HEK293 (cell line): ENCODE data around the gene TARBP1.

Source experiments
- CTCF ChIA-PET: fragments of 350-600 bp; formaldehyde crosslinking; extraction: SDS; loops from one replicate; lab custom pipeline; 2021; ENCODE audit warnings: antibody characterized with exemption; lab: Yijun Ruan, JAX
- POLR2A ChIA-PET: fragments of 300-600 bp; formaldehyde crosslinking; extraction: SDS; loops from one replicate; lab custom pipeline; 2020; ENCODE audit warnings: antibody characterized with exemption, inconsistent platforms; lab: Yijun Ruan, JAX
- H3K27ac ChIP-seq: fragments of 200-500 bp; sonication (Bioruptor generic); 2 replicates; pipeline ENCODE4 v1.5.1; 2014; ENCODE audit warnings: low read depth, low read length, control low read depth, inconsistent platforms; ENCODE audit errors: extremely low read depth
- H3K36me3 ChIP-seq, 2 experiments: fragments of 200-500 bp in 1 of 2; sonication (Bioruptor generic) in 1 of 2; 1 replicate in 1 of 2; 2 replicates in 1 of 2; pipeline ENCODE4 v1.5.1; 2014 to 2017; ENCODE audit warnings: inconsistent platforms in 2 of 2, low read length in 2 of 2; ENCODE audit not compliant: control insufficient read depth in 2 of 2, insufficient read depth in 1 of 2
- H3K4me1 ChIP-seq: fragments of 200-500 bp; sonication (Bioruptor generic); 2 replicates; pipeline ENCODE4 v1.5.1; 2014; ENCODE audit warnings: mild to moderate bottlenecking, low read length, inconsistent platforms; ENCODE audit not compliant: control insufficient read depth, insufficient read depth
- H3K4me3 ChIP-seq: 2 replicates; pipeline ENCODE4 v1.5.1; 2011; ENCODE audit warnings: low read depth, mild to moderate bottlenecking, control low read depth, low read length, moderate library complexity
- H3K9me3 ChIP-seq: fragments of 200-500 bp; sonication (Bioruptor generic); 2 replicates; pipeline ENCODE4 v1.5.1; 2014; ENCODE audit warnings: low read depth, low read length, inconsistent platforms; ENCODE audit not compliant: control insufficient read depth, insufficient read depth
- KLF1 ChIP-seq: fragments of 450-650 bp; formaldehyde crosslinking; IDR thresholded peaks from 2 replicates; pipeline ENCODE4 v1.5.1; 2016; ENCODE audit warnings: missing biosample characterization, missing genetic modification characterization
- KLF8 ChIP-seq: fragments of 450-650 bp; formaldehyde crosslinking; IDR thresholded peaks from 2 replicates; pipeline ENCODE4 v1.5.1; 2016; ENCODE audit warnings: missing biosample characterization, missing genetic modification characterization
- MYNN ChIP-seq: fragments of 450-650 bp; formaldehyde crosslinking; IDR thresholded peaks from 2 replicates; pipeline ENCODE4 v1.5.1; 2016; ENCODE audit warnings: missing biosample characterization, missing genetic modification characterization, borderline replicate concordance
- RBAK ChIP-seq: fragments of 450-650 bp; formaldehyde crosslinking; IDR thresholded peaks from 2 replicates; pipeline ENCODE4 v1.5.1; 2016; ENCODE audit warnings: missing biosample characterization, missing genetic modification characterization
- SCRT1 ChIP-seq: fragments of 450-650 bp; formaldehyde crosslinking; IDR thresholded peaks from 2 replicates; pipeline ENCODE4 v1.5.1; 2016; ENCODE audit warnings: missing biosample characterization, missing genetic modification characterization, borderline replicate concordance
- YY1 ChIP-seq: fragments of 450-650 bp; formaldehyde crosslinking; IDR thresholded peaks from 2 replicates; pipeline ENCODE4 v1.5.1; 2018; ENCODE audit warnings: missing biosample characterization, missing genetic modification characterization
- ZBTB20 ChIP-seq: fragments of 450-650 bp; formaldehyde crosslinking; IDR thresholded peaks from 2 replicates; pipeline ENCODE4 v1.5.1; 2016; ENCODE audit warnings: missing biosample characterization, missing genetic modification characterization
- ZNF10 ChIP-seq: fragments of 450-650 bp; formaldehyde crosslinking; IDR thresholded peaks from 2 replicates; pipeline ENCODE4 v1.5.1; 2017; ENCODE audit warnings: missing biosample characterization, missing genetic modification characterization
- ZNF211 ChIP-seq: fragments of 450-650 bp; formaldehyde crosslinking; IDR thresholded peaks from 2 replicates; pipeline ENCODE4 v1.5.1; 2016; ENCODE audit warnings: low read depth, missing biosample characterization, missing genetic modification characterization
- ZNF654 ChIP-seq: fragments of 450-650 bp; formaldehyde crosslinking; IDR thresholded peaks from 2 replicates; pipeline ENCODE4 v1.5.1; 2016; ENCODE audit warnings: low read depth, missing biosample characterization, missing genetic modification characterization
- TF ChIP-seq, protein P1 (sequence below): fragments of 450-650 bp; formaldehyde crosslinking; IDR thresholded peaks from 2 replicates; pipeline ENCODE4 v1.5.1; 2016; ENCODE audit warnings: missing biosample characterization, missing genetic modification characterization
- TF ChIP-seq, protein P2 (sequence below): fragments of 450-650 bp; formaldehyde crosslinking; IDR thresholded peaks from 2 replicates; pipeline ENCODE4 v1.5.1; 2016; ENCODE audit warnings: missing biosample characterization, missing genetic modification characterization
- TF ChIP-seq, protein P3 (sequence below): fragments of 450-650 bp; formaldehyde crosslinking; IDR thresholded peaks from 2 replicates; pipeline ENCODE4 v1.5.1; 2016; ENCODE audit warnings: missing biosample characterization, missing genetic modification characterization, borderline replicate concordance

The TARBP1 gene

DNA sequence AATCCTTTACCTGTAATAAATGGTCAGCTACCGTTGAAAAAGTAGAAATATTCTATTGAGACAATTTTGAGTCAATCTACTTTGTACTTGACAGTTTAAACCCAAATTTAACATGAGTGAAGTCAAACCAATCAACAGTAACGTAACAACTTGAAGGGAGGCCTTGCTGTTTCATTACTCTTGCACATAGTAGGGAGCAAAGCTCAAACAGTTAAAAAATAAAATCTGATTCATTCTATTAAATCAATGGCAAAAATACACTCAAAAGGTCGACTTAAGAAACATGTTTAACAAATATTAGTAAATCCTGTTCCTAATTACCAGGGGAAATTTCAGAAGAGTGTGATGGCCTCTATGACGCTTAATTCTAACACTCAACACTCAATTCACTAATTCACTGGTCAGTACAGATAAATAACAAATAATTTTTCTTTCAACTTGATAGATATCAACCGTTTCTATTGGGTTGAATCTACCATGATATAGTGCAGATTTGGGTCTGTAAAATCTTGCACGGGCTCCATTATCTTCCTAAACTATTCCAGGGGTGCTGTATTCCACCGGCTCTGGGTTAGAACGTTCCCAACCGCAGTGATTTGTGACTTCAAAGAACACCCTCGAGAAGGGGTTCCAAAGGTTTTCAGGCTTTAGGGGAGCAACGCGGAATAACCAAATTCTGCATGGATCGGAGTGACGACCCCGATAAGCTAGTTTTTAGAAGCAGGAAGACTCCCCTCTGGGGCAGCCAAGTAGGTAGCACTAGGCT, 1.4 kb downstream of the TARBP1 start (continued):
- TF ChIP-seq, protein P1, sequence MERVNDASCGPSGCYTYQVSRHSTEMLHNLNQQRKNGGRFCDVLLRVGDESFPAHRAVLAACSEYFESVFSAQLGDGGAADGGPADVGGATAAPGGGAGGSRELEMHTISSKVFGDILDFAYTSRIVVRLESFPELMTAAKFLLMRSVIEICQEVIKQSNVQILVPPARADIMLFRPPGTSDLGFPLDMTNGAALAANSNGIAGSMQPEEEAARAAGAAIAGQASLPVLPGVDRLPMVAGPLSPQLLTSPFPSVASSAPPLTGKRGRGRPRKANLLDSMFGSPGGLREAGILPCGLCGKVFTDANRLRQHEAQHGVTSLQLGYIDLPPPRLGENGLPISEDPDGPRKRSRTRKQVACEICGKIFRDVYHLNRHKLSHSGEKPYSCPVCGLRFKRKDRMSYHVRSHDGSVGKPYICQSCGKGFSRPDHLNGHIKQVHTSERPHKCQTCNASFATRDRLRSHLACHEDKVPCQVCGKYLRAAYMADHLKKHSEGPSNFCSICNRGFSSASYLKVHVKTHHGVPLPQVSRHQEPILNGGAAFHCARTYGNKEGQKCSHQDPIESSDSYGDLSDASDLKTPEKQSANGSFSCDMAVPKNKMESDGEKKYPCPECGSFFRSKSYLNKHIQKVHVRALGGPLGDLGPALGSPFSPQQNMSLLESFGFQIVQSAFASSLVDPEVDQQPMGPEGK (tag by site-specific recombination), result no peak; the same call in 1 of the 2 replicates
- TF ChIP-seq ZNF654 (tag by site-specific recombination) (no peak), YY1 (tag by site-specific recombination) (no peak), MYNN (no peak), ZBTB20 (tag by site-specific recombination) (no peak; the same call in 1 of the 2 replicates), ZNF211 (tag by site-specific recombination) (no peak), KLF1 (tag by site-specific recombination) (no peak), RBAK (tag by site-specific recombination) (no peak), KLF8 (tag by site-specific recombination) (0 out of 2 replicates have a peak, but pooled peaks have one; percentile 33)
- TF ChIP-seq, protein P2, sequence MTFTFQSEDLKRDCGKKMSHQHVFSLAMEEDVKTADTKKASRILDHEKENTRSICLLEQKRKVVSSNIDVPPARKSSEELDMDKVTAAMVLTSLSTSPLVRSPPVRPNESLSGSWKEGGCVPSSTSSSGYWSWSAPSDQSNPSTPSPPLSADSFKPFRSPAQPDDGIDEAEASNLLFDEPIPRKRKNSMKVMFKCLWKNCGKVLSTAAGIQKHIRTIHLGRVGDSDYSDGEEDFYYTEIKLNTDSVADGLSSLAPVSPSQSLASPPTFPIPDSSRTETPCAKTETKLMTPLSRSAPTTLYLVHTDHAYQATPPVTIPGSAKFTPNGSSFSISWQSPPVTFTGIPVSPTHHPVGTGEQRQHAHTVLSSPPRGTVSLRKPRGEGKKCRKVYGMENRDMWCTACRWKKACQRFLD (tag by site-specific recombination), result no peak
- TF ChIP-seq, protein P3, sequence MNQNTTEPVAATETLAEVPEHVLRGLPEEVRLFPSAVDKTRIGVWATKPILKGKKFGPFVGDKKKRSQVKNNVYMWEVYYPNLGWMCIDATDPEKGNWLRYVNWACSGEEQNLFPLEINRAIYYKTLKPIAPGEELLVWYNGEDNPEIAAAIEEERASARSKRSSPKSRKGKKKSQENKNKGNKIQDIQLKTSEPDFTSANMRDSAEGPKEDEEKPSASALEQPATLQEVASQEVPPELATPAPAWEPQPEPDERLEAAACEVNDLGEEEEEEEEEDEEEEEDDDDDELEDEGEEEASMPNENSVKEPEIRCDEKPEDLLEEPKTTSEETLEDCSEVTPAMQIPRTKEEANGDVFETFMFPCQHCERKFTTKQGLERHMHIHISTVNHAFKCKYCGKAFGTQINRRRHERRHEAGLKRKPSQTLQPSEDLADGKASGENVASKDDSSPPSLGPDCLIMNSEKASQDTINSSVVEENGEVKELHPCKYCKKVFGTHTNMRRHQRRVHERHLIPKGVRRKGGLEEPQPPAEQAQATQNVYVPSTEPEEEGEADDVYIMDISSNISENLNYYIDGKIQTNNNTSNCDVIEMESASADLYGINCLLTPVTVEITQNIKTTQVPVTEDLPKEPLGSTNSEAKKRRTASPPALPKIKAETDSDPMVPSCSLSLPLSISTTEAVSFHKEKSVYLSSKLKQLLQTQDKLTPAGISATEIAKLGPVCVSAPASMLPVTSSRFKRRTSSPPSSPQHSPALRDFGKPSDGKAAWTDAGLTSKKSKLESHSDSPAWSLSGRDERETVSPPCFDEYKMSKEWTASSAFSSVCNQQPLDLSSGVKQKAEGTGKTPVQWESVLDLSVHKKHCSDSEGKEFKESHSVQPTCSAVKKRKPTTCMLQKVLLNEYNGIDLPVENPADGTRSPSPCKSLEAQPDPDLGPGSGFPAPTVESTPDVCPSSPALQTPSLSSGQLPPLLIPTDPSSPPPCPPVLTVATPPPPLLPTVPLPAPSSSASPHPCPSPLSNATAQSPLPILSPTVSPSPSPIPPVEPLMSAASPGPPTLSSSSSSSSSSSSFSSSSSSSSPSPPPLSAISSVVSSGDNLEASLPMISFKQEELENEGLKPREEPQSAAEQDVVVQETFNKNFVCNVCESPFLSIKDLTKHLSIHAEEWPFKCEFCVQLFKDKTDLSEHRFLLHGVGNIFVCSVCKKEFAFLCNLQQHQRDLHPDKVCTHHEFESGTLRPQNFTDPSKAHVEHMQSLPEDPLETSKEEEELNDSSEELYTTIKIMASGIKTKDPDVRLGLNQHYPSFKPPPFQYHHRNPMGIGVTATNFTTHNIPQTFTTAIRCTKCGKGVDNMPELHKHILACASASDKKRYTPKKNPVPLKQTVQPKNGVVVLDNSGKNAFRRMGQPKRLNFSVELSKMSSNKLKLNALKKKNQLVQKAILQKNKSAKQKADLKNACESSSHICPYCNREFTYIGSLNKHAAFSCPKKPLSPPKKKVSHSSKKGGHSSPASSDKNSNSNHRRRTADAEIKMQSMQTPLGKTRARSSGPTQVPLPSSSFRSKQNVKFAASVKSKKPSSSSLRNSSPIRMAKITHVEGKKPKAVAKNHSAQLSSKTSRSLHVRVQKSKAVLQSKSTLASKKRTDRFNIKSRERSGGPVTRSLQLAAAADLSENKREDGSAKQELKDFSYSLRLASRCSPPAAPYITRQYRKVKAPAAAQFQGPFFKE (tag by site-specific recombination), result no peak

DNA sequence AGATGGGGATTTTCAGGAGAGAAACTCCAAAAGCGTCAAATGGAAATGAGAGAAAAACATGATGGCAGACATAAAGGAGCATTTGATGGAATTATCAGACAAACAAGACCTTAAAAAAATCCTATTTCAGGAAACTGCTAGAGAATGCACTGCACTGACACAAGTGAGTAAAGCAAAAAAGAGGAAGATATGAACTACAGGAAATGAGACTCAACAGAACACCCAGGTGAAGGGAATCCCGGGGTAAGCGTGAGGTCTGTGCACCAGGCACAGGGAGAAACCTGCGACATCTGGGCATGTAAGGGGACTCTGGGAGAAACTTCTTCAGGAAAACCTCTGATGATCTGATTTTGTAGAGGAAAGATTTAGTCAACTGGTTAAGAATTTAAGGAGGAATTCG, 2.8 kb downstream of the TARBP1 start:
- peaks cover 26% of the 10 kb centered on the region for H3K4me1 ChIP-seq
- POLR2A ChIA-PET, result no interaction called here
- no peak for TF ChIP-seq SCRT1 (tag by site-specific recombination)
- TF ChIP-seq ZNF10, result 0 out of 2 replicates have a peak, but pooled peaks have one; percentile 44

More for the DNA sequence above, 2.8 kb downstream of the TARBP1 start:
- Histone ChIP-seq H3K9me3 (no peaks in the 10 kb centered on the region), H3K4me3 (no peak overlapping the region), H3K36me3 (peaks cover 0 to 4% of the 10 kb centered on the region in 2 experiments; a peak in 2 of 3 replicates), H3K27ac (no peak overlapping the region)
- CTCF ChIA-PET, result interaction anchor here (0.9 to 1.0 kb wide), 2 partner anchors 351 to 361 kb away, joined by 3 to 6 read pairs; no protein-coding TSS in a partner anchor
